Midbrain (tissue), 1 donor: Measurements from ENCODE around the gene MDH1.
"Not testable (repeated sequence)": the region's sequence is repeated elsewhere in the genome, so short reads cannot be mapped to it uniquely, and the experiment has no call there.

Source experiments
- DNase-seq: peaks from one replicate; lab custom pipeline; 2025; lab: John Stamatoyannopoulos, UW

MDH1 gene

DNA sequence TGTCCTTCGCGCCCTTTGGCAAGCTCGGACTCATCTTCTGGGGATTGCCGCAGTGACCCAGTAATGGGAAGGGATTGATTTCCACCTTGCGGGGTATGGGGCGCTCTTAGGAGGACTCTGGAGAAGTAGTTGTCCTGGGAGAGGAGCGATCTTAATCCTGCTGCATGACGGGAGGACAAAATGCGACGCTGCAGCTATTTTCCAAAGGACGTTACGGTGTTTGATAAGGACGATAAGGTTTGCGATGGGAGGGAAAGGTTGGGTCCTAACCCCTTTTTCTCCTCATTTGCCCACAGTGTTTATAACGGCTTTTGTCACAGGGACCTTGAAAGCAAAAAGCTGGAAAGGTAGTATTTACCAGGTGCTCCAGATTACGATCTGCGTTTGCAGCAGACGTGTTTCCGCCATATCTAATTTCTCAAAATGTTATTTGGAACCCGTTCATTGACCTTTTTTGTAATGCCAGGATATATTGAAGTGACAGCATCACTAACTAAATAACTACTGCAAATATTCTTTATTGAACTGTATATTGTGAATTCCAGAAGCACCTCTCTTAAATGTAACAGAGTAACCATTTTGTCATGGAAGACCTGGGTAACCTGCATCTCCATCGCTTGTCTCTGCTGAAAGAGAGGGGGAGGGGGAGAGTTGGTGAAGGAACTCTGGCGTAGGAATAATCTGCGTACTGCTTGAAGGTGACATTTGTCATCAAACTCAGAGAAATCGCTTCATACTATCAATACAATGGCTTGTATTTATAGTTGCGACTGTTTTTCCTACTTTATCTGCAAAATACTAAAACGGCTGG lies 590 bp downstream of the MDH1 start:
- DNase-seq, result no peak

DNA sequence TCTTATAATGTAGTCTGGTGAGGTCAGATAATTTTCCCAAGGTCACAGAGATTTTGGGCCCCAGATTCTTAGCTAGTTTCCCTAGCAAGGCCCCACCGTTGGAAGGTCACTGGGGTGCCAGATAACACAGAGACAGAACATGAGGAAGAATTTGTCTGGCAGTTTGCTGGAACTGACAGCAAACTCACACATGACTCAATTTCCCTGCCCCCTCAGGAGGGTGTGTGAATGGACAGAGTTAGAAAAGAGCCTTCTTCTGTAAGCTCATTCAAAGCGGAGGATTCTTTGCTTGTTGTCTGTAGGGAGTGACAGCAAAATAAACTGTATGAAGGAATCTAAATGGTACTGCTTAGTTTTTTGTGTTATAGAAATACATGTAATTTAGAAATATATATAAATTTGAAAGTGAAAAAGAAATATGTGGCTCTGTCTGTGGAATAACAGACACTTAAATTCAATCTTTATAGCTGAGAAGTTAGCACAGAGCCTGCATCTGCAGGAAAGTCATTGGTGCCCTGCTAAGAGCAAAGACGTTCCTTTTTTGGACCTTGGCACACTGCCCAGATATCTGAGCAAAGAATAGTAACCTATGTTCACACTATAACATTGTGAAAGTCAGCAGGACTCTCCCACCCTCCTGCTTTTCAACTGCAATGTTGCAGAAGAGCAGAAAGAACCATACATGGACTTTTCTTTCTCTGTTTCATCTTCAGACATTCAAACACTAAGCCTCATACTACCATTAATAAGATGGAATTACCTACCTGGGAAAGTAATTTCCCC lies 2.1 kb downstream of the MDH1 start:
- no peak for DNase-seq

DNA sequence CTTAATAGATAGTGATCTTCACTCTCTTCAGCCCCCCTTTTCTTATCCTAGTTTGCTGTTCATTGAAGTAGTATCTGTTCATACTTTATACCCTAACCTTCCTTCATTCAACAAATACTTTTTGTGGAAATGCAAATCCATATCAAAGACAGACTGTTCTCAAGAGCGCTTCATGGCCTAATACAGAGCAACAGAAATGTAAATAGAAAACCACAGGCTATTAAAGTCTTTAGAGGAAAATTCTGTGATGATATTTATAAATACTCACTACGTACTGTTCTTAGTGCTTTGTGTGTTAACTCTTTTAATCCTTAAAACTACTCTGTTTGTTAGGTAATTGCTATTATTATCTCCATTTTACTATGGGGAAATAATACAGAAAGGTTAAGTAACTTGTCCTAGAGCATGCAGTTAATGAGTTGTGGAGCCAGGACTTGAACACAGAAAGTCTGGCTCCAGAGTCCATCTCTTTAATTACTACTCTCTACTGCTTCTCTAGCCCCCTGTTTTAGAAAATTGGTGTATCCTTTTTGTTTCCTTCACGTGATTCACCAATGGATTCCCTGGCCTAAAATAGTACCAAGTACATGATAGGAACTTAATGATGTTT lies 2.9 kb downstream of the MDH1 start:
- DNase-seq, result no peak

DNA sequence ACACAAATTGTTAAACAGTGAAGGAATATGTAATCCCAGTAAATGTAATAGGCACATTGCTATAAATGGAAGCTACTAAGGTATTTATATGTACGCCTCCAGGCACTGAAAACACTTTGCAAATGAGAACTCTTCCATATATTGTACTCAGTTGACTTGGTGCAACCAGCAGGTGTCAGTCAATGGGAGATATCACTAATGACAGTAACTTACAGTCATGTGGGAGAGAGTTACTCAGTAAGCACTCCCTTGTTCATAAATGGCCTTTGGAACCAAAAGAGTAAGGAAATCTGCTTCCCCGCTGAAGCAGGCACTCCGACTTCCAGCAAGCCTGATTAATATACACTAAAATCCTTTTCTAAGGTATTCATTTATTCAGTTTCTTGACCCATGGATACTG lies 5.9 kb downstream of the MDH1 start:
- no peak for DNase-seq

DNA sequence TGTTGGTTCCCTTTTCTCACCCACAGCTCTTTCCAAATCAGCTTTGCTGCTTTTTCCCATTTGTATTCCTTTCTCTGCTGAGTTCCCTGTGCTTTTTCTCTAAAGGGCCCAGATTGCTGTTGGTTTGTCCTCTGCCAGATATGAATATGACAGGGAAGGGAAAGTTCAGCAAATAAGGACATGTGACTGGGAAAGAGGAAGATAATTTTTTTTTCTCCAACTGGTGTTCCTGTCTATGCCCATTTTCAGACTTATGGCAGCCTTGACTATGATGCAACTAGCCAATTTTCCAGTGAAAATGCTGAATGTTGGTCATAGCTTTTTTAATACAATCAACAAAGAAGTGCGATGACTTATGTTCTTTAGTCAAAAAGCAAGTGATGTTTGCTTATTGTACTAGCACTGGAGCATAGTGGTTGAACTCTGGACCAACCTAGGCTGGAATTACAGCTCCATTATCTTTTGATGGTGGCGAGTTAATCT lies 7.7 kb downstream of the MDH1 start:
- no peak for DNase-seq

DNA sequence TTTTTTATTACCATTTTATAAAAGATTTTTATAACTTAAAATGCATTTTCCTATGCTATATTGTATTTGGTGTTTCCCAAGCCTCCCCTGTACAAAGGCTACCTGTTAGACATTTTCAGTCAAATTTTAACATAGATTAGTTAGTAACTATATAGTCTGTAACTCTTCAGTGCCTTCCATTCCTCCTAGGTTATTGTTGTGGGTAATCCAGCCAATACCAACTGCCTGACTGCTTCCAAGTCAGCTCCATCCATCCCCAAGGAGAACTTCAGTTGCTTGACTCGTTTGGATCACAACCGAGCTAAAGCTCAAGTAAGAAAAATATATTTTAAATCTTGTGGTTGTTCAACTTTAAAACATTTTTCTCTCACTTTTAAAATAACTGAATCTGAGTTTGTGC lies 10.2 kb downstream of the MDH1 start:
- no peak for DNase-seq

DNA sequence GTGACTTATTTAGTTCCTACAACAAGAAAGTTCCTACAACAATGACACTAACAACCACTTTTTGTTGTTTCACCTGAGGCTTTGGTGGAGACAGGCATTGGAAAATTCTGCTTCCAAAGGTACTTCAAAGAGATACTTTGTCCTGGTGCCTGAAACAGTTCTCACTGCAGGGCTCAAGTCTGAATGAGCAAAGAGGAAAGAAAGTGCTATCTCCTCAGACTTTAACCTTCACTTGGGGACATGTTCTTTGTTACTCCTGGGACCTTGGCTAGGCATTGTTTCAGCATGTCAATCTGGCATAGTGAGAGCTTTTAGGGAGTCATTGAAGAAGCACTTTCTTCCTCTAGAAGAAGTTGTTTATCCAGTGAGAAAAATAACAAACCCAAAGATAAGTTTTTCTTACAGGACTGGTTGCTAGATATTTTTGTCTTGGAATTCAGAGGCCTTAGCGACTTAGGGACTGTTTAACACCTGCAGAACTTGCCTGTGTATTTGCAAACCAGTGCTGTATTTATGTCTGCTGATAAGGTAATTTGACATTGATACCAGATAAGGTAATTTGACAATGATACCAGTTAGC lies 12.2 kb downstream of the MDH1 start:
- no peak for DNase-seq

DNA sequence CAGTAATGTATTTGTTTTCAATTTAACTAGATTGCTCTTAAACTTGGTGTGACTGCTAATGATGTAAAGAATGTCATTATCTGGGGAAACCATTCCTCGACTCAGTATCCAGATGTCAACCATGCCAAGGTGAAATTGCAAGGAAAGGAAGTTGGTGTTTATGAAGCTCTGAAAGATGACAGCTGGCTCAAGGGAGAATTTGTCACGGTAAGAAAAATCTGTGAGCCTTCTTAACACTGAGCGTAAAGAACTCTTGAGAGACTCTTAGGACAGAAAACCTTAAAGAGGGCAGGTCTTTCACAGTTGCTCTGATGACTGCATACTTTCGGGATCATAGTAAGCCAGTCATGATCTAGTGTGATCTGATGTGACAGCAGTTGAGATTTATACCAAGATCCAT lies 15.9 kb downstream of the MDH1 start:
- DNase-seq, result no peak

DNA sequence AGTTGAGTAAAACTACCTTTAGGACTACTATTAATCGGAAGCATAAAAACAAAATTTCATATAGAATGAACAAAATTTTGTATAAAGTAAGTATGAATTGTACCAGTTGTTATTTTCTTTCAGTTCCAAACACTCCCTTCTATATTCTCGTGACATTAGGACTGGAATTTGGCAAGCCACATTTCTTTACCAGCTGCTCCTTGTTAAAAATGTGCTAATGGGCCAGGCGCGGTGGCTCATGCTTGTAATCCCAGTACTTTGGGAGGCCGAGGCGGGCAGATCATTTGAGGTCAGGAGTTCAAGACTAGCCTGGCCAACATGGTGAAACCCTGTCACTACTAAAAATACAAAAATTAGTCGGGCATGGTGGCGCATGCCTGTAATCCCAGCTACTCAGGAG lies 20.1 kb downstream of the MDH1 start:
- not testable (repeated sequence) for DNase-seq

DNA sequence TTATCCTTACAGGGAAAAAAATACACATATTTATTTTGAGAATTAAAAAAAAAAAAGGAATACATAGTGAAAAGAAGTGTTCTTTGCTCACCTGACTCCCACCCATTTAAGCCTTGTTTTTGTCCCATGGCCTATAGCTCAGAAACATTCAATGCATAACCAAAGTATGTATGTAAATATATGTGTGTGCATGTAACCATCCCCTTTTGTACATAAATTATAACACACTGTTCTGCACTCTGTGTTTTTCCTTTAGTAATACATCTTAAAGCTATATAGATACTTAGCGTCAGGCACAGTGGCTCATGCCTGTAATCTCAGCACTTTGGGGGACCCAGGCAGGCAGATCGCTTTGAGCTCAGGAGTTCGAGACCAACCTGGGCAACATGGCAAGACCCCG lies 21.8 kb downstream of the MDH1 start:
- DNase-seq, result no peak

DNA sequence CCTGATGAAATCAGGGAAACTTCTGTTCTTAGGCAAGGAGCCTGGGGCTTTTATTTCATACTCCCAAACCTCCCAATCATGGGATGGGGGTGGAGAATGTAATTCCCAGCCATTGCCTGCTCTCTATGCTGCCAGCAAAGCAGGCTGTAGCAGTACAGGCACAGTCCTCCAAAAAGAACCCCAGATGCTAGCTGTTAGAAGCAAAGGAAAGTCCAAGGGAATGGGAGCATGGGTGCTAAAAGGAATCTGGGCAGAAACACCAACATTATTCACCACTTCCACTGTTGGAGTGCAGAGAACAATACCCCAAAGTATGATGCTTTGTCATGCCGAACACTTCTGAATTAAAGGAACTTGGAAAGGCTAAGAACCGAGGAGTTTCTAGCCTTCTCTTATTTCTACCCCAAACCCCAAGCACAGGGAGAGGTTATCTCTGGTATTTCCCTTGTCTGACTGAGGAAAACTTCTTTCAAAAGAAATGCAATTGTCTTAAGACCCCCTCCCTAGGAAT lies 24.7 kb downstream of the MDH1 start:
- no peak for DNase-seq

DNA sequence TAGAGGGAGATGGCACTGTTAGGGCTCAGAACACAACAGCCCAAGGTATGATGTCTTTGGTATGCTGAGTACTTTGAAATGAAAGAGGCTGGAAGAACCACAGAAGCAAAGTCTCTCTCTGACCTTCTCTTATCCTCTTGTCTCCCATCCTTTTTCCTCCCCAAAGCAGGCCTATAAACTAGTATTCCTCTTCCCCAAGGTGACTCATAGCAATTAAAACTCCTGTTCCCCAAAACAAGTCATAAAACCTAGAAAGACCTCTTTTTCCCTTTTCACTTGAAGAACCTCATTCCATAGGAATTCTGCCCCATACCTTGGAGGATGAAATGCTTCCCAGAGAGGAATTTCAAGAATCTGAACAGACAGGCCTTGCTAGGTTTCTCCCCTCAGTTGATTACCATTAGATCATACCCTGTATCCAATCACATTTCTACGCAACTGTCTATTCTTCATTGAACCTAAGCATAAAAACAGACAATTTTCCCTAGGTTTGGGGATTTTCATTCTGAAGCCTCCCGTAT lies 25.7 kb downstream of the MDH1 start:
- DNase-seq, result no peak

DNA sequence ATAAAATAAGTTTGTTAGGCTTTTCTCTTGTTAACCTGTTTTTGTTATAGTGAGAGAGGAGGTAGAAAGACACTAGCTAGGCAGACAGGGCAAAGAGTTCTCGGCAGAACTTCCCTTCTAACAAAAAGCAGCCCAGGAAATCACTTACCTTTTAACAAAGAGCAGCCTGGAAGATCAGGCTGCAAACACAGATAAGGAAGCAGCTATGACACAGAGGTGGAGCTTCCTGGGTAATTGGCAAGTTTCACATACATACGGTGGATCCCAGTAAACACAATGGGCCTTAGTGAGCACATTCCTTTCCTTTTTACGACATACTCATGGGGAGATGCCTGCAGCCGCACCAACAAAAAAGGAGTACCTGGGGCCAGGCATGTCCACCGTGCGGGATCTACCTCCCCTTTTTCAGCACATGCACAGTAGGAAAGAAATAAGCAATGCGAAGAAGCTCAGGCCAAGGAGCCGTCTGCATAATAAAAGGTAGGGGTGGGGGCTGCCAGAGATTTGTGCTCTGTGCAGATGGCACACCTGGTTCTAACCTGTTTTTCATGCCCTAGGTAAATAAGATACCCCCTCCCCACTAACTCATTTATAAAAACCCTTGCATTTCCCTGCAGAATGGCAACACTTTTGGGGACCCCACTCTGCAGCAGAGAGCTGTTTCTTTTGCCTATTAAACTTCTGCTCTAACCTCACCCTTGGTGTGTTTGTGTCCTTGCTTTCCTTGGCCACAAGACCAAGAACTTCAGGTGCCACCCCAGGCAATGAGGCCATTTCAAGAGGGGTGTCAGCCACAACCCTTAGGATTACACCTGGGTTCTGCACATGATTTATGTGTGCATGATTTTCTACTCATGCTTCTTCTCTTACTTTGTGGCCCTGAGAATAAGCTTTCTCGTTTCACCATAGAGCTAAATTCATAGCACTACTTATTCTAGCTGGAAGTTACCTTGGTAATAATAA lies 26.5 kb downstream of the MDH1 start:
- no peak for DNase-seq

DNA sequence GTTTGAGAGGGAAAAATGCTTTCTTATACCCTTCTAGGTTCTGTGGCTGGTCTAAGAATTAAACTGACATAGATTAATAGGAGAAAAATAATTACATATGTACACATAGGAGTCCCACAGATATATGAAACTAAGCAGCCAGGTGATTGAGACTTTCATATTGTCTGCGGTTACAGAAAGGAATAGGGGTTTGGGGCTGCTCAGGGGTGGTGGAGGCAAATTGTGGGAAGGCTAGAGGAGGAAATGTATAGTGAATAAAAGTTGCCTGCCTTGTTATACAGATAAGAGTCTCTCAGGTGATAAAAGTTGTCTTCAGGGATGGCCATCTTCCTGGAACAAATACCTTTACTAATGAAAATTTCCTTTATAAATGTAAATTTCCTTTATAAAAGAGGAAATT lies 28.6 kb downstream of the MDH1 start:
- no peak for DNase-seq

DNA sequence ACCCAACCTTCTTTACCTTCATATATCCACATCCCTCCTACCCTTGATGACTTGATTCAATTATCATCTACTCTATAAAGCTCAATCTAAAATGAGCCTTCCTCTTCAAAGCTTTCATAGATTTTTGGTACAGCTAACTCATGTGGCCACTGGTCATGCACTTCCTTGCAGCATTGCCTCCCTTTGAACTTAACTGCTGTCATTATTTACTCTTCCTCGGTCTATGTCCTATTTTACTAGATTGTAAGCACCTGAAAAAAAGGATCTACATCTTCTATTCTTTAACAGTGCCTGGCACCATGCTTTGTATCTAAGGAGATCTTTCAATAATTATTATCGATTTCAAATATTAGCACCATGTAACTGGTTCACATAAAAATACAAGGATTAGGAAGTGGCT lies 30.6 kb downstream of the MDH1 start:
- no peak for DNase-seq

DNA sequence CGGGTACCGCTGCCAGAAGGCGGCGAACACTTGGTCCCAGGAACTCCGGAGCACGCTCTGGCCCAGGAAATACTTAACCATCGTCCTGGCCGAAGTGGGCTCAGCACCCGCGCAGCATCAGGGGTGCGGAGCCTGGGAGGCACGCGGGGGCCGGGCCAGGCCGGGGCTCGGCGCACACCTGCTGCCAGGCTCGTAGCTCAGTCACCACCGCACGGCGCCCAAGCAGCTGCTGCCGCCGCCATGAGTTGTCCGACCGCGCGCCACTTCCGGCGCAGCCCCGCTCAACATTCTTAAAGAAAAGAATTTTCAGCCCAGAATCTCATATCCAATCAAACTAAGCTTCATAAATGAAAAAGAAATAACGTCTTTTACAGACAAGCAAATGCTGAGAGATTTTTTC lies 34.0 kb downstream of the MDH1 start:
- no peak for DNase-seq

DNA sequence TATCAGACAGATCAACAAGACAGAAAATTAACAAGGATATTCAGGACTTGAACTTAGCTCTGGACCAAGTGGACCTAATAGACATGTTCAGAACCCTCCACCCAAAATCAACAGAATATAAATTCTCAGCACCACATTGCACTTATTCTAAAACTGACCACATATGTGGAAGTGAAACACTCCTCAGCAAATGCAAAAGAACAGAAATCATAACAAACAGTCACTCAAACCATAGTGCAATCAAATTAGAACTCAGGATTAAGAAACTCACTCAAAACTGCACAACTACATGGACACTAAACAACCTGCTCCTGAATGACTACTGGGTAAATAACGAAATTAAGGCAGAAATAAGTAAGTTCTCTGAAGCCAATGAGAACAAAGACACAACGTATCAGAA lies 35.0 kb downstream of the MDH1 start:
- not testable (repeated sequence) for DNase-seq

DNA sequence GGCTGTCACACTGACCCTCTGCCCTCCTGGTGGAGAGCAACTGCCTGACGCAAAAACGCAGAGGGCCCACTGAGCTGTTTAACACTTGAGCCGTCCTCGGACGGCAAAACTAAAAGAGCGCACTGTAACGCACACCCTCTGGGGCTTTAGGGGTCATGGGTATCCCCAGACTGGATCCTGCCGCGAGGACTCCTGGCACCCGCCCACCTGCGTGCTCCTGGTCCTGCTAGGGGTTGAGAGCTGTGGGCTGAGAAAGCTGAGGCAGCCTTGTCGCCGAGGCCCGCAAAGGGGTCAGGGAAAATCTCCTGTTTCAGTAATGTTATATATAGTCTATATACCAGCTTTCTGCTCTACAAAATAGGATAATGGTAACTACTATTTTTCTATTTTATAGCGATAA lies 39.1 kb downstream of the MDH1 start:
- DNase-seq, result no peak

DNA sequence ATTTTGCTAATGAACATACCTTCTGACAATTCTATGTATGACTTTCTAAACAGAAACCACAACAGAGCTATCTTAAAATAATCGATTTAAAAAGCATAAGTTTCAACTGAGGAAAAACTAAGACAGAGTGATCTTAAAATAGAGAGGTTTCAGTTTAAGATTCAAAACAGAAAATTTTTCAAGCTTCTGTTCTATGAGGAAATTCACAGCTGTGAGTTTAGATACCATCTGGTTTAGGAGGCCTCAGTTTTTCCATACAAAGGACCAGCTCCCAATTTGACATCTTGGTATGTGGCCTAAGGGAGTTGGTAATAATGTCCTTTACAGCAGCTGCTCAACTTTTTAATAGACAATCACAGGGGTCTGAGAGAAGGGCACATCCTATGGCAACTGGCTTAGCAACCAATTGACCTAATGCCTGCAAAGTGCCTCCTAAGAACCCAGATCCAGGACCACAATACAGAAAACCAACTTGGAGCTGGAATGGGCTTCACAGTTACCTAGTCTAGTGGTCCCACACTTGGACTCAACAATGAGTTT lies 39.7 kb downstream of the MDH1 start:
- DNase-seq, result no peak

DNA sequence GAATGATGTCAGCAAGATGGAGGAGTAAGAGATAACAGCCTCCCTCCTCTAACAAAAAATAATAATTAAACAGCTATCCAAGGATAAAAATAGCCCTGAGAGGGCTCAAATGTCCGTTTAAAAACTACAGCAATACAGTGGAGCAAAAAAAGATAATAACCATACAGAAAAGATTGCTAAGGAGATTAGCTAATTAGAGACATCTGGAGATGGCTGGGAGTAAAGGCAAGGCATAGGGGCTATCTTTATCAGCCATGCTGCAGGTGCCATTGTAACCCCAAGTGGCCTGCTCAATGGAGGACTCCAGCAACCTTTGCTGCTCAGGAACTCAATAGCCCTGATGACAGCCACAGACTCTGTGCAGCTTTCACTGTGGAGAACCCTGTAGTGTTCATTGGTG lies 42.7 kb downstream of the MDH1 start:
- no peak for DNase-seq

DNA sequence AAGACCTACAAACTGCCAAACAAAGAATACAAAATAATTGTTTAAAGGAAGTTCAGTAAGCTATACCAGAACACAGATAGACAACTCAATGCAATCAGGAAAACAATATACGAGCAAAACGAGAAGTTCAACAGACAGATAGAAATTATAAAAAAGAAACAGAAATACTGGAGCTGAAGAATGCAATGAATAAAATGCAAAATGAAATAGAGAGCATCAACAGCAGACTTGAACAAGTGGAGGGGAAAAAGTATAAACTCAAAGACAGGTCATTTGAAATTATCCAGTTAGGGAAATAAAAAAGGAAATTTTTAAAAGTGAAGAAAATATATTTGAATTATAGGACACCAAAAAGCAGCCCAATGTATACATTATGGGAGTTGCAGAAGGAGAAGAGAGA lies 43.6 kb downstream of the MDH1 start:
- no peak for DNase-seq
